Neural cell (in vitro differentiated cells): ENCODE measurements around the gene TMEM151A. TPM values are rescaled to one million over a fixed set of nuclear protein-coding genes. Genes with fewer than 3 reads are reported as not detected.

Experiments used
- H2AFZ ChIP-seq: fragments of 200-600, 300-800 bp; sonication (generic), shearing (Covaris generic); 2 replicates; pipeline ENCODE4 v1.6.0; 2014; ENCODE audit warnings: low read depth, mild to moderate bottlenecking, antibody characterized with exemption, low read length, moderate library complexity
- H3F3A ChIP-seq: fragments of 200-600 bp; shearing (Covaris generic); 2 replicates; pipeline ENCODE4 v1.6.1; 2016; ENCODE audit warnings: mild to moderate bottlenecking, moderate library complexity, mixed read lengths, antibody characterized with exemption, low read length; ENCODE audit not compliant: insufficient read depth, poor library complexity, severe bottlenecking
- H3K27ac ChIP-seq: fragments of 200-600, 300-800 bp; sonication (generic), shearing (Covaris generic); 2 replicates; pipeline ENCODE4 v1.5.1; 2014; ENCODE audit warnings: mild to moderate bottlenecking, low read length, moderate library complexity
- H3K27me3 ChIP-seq: fragments of 300-800, 200-600 bp; sonication (generic), shearing (Covaris generic); 2 replicates; pipeline ENCODE4 v1.6.0; 2014; ENCODE audit warnings: mild to moderate bottlenecking, low read depth, low read length, moderate library complexity; ENCODE audit not compliant: insufficient read depth
- H3K36me3 ChIP-seq: fragments of 300-800, 200-600 bp; sonication (generic), shearing (Covaris generic); 2 replicates; pipeline ENCODE4 v1.5.1; 2014; ENCODE audit warnings: mild to moderate bottlenecking, antibody characterized with exemption, low read length, moderate library complexity; ENCODE audit not compliant: insufficient read depth
- H3K4me2 ChIP-seq: fragments of 300-800, 200-600 bp; sonication (generic), shearing (Covaris generic); 2 replicates; pipeline ENCODE4 v1.6.0; 2014; ENCODE audit warnings: mild to moderate bottlenecking, low read length
- H3K4me3 ChIP-seq: fragments of 300-800, 200-600 bp; sonication (generic), shearing (Covaris generic); 2 replicates; pipeline ENCODE4 v1.5.1; 2014; ENCODE audit warnings: mild to moderate bottlenecking, low read length, moderate library complexity
- H3K79me2 ChIP-seq: fragments of 200-600 bp; shearing (Covaris generic); replicated peaks from 2 replicates; pipeline ENCODE4 v1.6.0; 2014; ENCODE audit warnings: mild to moderate bottlenecking, low read length, moderate library complexity; ENCODE audit not compliant: insufficient read depth
- H3K9ac ChIP-seq: fragments of 300-800, 200-600 bp; sonication (generic), shearing (Covaris generic); 2 replicates; pipeline ENCODE4 v1.6.1; 2016; ENCODE audit warnings: mild to moderate bottlenecking, low read length, mixed read lengths
- H3K9me2 ChIP-seq: fragments of 200-600 bp; shearing (Covaris generic); 2 replicates; pipeline ENCODE4 v1.6.1; 2016; ENCODE audit warnings: mild to moderate bottlenecking, low read length, mixed read lengths; ENCODE audit not compliant: insufficient read depth
- H3K9me3 ChIP-seq: fragments of 200-600, 300-800 bp; sonication (generic), shearing (Covaris generic); 2 replicates; pipeline ENCODE4 v1.6.1; 2016; ENCODE audit warnings: mild to moderate bottlenecking, mixed run types, low read length, moderate library complexity, mixed read lengths
- H4K20me1 ChIP-seq: fragments of 200-600 bp; shearing (Covaris generic); 2 replicates; pipeline ENCODE4 v1.6.1; 2016; ENCODE audit warnings: mild to moderate bottlenecking, mixed run types; ENCODE audit not compliant: insufficient read depth
- EP300 ChIP-seq: fragments of 450-650 bp; conservative IDR thresholded peaks from 2 replicates; pipeline ENCODE4 v1.6.1; 2014; ENCODE audit warnings: antibody characterized with exemption, mild to moderate bottlenecking, moderate library complexity; ENCODE audit not compliant: poor library complexity, severe bottlenecking
- EZH2 ChIP-seq: fragments of 200-600, 300-800 bp; shearing (Covaris generic), sonication (generic); IDR thresholded peaks from 2 replicates; pipeline ENCODE4 v1.6.1; 2014; ENCODE audit warnings: antibody characterized with exemption, low read length, borderline replicate concordance, mild to moderate bottlenecking; ENCODE audit not compliant: insufficient read depth, poor library complexity, severe bottlenecking
- MXI1 ChIP-seq: fragments of 450-650 bp; conservative IDR thresholded peaks from 2 replicates; pipeline ENCODE4 v1.6.1; 2014; ENCODE audit warnings: antibody characterized with exemption, mild to moderate bottlenecking; ENCODE audit not compliant: poor library complexity, severe bottlenecking
- POLR2AphosphoS5 ChIP-seq: IDR thresholded peaks from 2 replicates; pipeline ENCODE4 v1.6.1; 2012
- RAD21 ChIP-seq: fragments of 450-650 bp; conservative IDR thresholded peaks from 2 replicates; pipeline ENCODE4 v1.6.1; 2014; ENCODE audit warnings: antibody characterized with exemption, mild to moderate bottlenecking, moderate library complexity
- SMC3 ChIP-seq: fragments of 450-650 bp; conservative IDR thresholded peaks from 2 replicates; pipeline ENCODE4 v1.6.1; 2014; ENCODE audit warnings: antibody characterized with exemption, mild to moderate bottlenecking, moderate library complexity; ENCODE audit not compliant: poor library complexity
- TAF1 ChIP-seq: IDR thresholded peaks from 2 replicates; pipeline ENCODE4 v1.6.1; 2012; ENCODE audit warnings: low read depth
- polyA plus RNA-seq: library from polyadenylated mRNA; depleted of rRNA; stranded (reverse); fragments of >200 nt; gene quantifications from 2 replicates; pipeline ENCODE4 v1.2.3, GENCODE V29; 2014
- TF ChIP-seq, protein P1 (sequence below): fragments of 450-650 bp; IDR thresholded peaks from 2 replicates; pipeline ENCODE4 v1.5.1; 2014; ENCODE audit warnings: antibody characterized with exemption, mild to moderate bottlenecking, moderate library complexity; ENCODE audit not compliant: poor library complexity, severe bottlenecking
- TF ChIP-seq, protein P2 (sequence below): IDR thresholded peaks from 2 replicates; pipeline ENCODE4 v1.6.1; 2012; ENCODE audit warnings: borderline replicate concordance

TMEM151A gene
- polyA plus RNA-seq, 1 donor from 2014 or later, result 5.3 TPM

DNA sequence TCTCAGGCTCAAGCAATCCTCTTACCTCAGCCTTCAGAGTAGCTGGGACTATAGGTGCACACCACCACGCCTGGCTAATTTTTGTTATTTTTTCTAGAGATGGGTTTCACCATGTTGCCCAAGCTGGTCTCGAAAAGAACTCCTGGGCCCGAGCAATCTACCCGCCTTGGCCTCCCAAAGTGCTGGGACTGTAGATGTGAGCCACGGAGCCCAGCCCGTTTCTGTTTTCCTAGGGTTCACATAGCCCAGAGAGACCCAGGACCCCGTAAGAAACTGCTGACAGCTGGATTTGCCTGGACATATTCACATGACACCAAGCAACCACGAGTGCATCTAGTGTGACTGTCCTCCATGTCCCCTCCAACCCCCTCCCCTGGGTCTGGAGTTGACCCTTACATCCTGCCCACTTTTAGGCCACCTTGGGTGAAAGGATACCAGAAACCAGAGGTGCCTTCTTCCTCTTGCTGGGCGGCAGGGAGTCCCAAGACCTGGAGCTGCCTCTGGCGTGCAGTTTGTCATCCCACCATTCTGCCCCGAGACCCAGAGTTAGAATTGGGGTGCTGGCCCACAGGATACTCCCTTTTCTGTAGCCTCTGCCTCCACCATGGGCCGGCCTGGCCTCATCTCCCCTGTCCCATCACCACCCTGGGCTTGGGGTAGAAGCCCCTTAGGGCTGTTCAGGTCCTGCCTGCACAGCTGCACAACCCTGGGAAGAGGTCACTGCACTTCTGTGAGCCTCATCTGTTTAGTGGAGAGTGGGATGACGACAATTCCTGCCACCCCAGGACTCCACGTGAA is 48.2 kb downstream of the TMEM151A start:
- Histone ChIP-seq H3K4me3 (no peak overlapping the region), H3K4me2 (no peak overlapping the region), H4K20me1 (no peaks in the 10 kb centered on the region), H3K27ac (no peak overlapping the region), H3K27me3 (no peaks in the 10 kb centered on the region), H3F3A (no peaks in the 10 kb centered on the region), H3K79me2 (peaks cover 15% of the 10 kb centered on the region), H3K9me3 (no peaks in the 10 kb centered on the region), H3K9me2 (no peaks in the 10 kb centered on the region), H3K9ac (no peak overlapping the region), H2AFZ (no peak overlapping the region), H3K36me3 (no peaks in the 10 kb centered on the region)
- TF ChIP-seq EZH2 (no peak), TAF1 (no peak), POLR2AphosphoS5 (no peak), EP300 (no peak)
- TF ChIP-seq, protein P1, sequence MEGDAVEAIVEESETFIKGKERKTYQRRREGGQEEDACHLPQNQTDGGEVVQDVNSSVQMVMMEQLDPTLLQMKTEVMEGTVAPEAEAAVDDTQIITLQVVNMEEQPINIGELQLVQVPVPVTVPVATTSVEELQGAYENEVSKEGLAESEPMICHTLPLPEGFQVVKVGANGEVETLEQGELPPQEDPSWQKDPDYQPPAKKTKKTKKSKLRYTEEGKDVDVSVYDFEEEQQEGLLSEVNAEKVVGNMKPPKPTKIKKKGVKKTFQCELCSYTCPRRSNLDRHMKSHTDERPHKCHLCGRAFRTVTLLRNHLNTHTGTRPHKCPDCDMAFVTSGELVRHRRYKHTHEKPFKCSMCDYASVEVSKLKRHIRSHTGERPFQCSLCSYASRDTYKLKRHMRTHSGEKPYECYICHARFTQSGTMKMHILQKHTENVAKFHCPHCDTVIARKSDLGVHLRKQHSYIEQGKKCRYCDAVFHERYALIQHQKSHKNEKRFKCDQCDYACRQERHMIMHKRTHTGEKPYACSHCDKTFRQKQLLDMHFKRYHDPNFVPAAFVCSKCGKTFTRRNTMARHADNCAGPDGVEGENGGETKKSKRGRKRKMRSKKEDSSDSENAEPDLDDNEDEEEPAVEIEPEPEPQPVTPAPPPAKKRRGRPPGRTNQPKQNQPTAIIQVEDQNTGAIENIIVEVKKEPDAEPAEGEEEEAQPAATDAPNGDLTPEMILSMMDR, result no peak
- TF ChIP-seq, protein P2, sequence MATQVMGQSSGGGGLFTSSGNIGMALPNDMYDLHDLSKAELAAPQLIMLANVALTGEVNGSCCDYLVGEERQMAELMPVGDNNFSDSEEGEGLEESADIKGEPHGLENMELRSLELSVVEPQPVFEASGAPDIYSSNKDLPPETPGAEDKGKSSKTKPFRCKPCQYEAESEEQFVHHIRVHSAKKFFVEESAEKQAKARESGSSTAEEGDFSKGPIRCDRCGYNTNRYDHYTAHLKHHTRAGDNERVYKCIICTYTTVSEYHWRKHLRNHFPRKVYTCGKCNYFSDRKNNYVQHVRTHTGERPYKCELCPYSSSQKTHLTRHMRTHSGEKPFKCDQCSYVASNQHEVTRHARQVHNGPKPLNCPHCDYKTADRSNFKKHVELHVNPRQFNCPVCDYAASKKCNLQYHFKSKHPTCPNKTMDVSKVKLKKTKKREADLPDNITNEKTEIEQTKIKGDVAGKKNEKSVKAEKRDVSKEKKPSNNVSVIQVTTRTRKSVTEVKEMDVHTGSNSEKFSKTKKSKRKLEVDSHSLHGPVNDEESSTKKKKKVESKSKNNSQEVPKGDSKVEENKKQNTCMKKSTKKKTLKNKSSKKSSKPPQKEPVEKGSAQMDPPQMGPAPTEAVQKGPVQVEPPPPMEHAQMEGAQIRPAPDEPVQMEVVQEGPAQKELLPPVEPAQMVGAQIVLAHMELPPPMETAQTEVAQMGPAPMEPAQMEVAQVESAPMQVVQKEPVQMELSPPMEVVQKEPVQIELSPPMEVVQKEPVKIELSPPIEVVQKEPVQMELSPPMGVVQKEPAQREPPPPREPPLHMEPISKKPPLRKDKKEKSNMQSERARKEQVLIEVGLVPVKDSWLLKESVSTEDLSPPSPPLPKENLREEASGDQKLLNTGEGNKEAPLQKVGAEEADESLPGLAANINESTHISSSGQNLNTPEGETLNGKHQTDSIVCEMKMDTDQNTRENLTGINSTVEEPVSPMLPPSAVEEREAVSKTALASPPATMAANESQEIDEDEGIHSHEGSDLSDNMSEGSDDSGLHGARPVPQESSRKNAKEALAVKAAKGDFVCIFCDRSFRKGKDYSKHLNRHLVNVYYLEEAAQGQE, result no peak

DNA sequence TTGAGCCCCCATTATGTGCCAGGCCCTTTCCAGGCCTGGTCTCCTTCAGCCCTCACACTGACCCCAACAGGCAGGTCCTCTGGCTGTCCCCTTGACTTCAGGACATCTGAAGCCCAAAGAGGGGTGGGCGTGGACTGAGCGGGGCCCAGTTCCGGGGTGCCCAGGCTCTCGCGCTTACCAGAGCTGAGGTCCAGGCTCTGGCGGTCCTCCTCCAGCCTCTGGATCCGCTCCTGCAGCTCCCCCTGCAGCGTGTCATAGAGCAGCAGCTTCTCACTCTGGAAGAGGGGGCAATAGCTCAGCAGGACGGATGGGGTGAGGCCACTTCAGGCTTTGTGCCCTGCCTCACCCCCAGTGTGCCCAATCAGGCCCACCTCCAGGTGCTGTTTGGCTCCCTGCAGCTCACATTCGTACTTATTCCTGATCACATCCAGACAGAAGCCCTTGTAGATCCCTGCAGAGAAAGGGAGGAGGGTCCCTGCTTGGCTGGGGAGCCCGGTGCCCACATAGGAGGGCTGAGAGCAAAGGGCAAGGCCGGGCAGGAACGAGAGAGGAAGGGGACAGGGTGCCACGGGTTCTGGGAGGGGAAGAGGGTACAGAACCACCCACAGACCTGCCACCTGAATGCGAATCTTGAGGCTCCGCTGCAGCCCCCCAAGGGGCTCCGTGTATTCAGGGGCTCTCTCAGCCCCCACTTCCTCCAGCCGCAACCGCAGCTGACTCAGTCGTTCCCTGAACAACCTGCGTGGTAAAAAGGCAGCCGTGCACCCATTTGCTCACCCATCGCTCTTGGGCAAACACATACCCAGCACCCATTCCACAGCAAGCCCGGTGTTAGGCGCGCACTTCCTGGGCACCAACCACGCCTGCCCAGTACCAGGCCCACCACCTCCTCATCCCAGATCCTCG is 49.2 kb downstream of the TMEM151A start:
- Histone ChIP-seq H2AFZ (no peak overlapping the region), H3K27me3 (no peaks in the 10 kb centered on the region), H3K4me3 (no peak overlapping the region), H3K27ac (no peak overlapping the region), H3K9me3 (no peaks in the 10 kb centered on the region), H4K20me1 (no peaks in the 10 kb centered on the region), H3F3A (peaks cover 1% of the 10 kb centered on the region), H3K4me2 (no peak overlapping the region), H3K79me2 (peaks cover 22% of the 10 kb centered on the region), H3K9ac (no peak overlapping the region), H3K9me2 (no peaks in the 10 kb centered on the region), H3K36me3 (no peaks in the 10 kb centered on the region)
- TF ChIP-seq EP300 (no peak), POLR2AphosphoS5 (no peak), SMC3 (no peak), TAF1 (no peak), EZH2 (no peak), MXI1 (no peak), RAD21 (no peak)
- TF ChIP-seq, protein P1, result no peak
- TF ChIP-seq, protein P2, result no peak
